Sigmoid colon (tissue), 7 donors: ENCODE data around the gene CSTF1. TPM values are rescaled to one million over a fixed set of nuclear protein-coding genes. Genes with fewer than 3 reads are reported as not detected.
A peak's percentile ranks its signal among the peaks of the same experiment; 100 is the strongest.
"Not testable (repeated sequence)": the region's sequence is repeated elsewhere in the genome, so short reads cannot be mapped to it uniquely, and the experiment has no call there.

Source experiments
- DNase-seq: peaks from one replicate; pipeline ENCODE4 v3.0.0-alpha.2; 2019
- H3K27ac ChIP-seq, 4 donors: fragments of 200-600 bp; sonication (generic); one replicate each; pipeline ENCODE4 v1.5.1; 2016 to 2019; ENCODE audit warnings: mild to moderate bottlenecking in 1 of 4
- H3K27me3 ChIP-seq, 3 donors: fragments of 200-600 bp; sonication (generic); one replicate each; pipeline ENCODE4 v1.5.1; 2019; ENCODE audit warnings: mild to moderate bottlenecking in 1 of 3
- H3K36me3 ChIP-seq, 4 donors: fragments of 200-600 bp; sonication (generic); one replicate each; pipeline ENCODE4 v1.5.1; 2016 to 2019
- H3K4me1 ChIP-seq, 4 donors: fragments of 200-600 bp; sonication (generic); one replicate each; pipeline ENCODE4 v1.5.1; 2017 to 2019
- H3K4me3 ChIP-seq, 4 donors: fragments of 200-600 bp; sonication (generic); one replicate each; pipeline ENCODE4 v1.5.1; 2017 to 2019; ENCODE audit warnings: mild to moderate bottlenecking in 2 of 4, moderate library complexity in 1 of 4
- H3K9me3 ChIP-seq, 4 donors: fragments of 200-600 bp in 3 of 4; sonication (generic) in 3 of 4; one replicate each; pipeline versions ENCODE4 v1.5.1 to v1.6.1; 2013 to 2019
- CTCF ChIP-seq, 4 experiments: fragments of 450-650 bp in 3 of 4; fragments of 200-600 bp in 1 of 4; IDR thresholded peaks; one replicate each; pipeline ENCODE4 v1.5.1; 2016 to 2019; ENCODE audit warnings: antibody characterized with exemption in 4 of 4, mild to moderate bottlenecking in 3 of 4, moderate library complexity in 2 of 4
- EP300 ChIP-seq, 4 donors: sonication (generic); formaldehyde crosslinking; IDR thresholded peaks; one replicate each; pipeline ENCODE4 v1.6.1; 2017; ENCODE audit warnings: antibody characterized with exemption in 4 of 4
- POLR2A ChIP-seq, 2 donors: fragments of 450-650 bp; IDR thresholded peaks; one replicate each; pipeline ENCODE4 v1.6.1; 2016; ENCODE audit warnings: antibody characterized with exemption in 2 of 2, mild to moderate bottlenecking in 2 of 2, moderate library complexity in 2 of 2
- POLR2AphosphoS5 ChIP-seq, 4 donors: sonication (generic); formaldehyde crosslinking; IDR thresholded peaks; one replicate each; pipeline ENCODE4 v1.6.1; 2017; ENCODE audit warnings: antibody characterized with exemption in 4 of 4
- WGBS, 2 donors: extraction: QIAGEN DNeasy Blood & Tissue Kit; methylation state at CpG; one replicate each; pipeline ENCODE4 v1.1.7; 2013; 5-methylcytosine and 5-hydroxymethylcytosine counted together
- intact Hi-C: fragments of 100-400 bp; cut with DNase I; formaldehyde crosslinking; loops from one replicate; pipeline ENCODE4 v1.15.1; 2023
- polyA plus RNA-seq, 3 donors: library from polyadenylated mRNA; stranded (reverse); fragments of 200-250 nt; gene quantifications; one replicate each; pipeline ENCODE4 v1.2.3, GENCODE V29; 2013
- total RNA-seq, 4 donors: library from RNA; depleted of rRNA; stranded (reverse); fragments of >200 nt; gene quantifications; one replicate each; pipeline ENCODE4 v1.1.0, GENCODE V29; 2016
- donor health status: healthy with polysubstance abuse.
- donor health status: Bipolar disorder and iron deficiency.
- donor health status: healthy.

Gene CSTF1
- total and polyA plus RNA-seq, 7 donors = 7.2 to 24.6 (median 14.9) TPM

DNA sequence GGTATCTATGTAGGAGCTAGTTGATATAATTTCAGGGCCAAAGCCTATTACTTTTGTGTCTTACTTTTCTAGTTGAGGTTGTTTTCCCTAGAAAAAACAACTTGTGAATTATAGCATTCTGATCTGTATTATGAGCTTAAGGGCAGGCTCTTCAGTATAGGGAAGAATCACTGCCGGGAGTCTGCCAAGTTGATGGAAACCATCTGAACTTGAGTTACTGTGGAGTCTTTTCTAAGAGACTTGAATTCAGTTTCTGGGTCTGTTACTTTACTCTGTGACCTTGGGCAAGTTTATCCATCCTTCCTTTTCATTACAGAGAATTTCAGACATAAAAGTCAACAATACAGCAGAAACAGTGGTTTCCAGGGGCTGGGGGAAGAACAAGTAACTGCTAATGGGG, 17.5 kb downstream of the CSTF1 start:
- H3K27me3 ChIP-seq = no peaks in the 10 kb centered on the region
- peak overlapping the region in 3 of 4 donors; percentile 27 to 63 (median 48) for H3K27ac ChIP-seq
- H3K4me3 ChIP-seq = no peak overlapping the region
- WGBS, 2 donors = 39 to 80% methylated on average over 1 of the region's 1 CpG
- peaks cover 0 to 42% (median 20%) of the 10 kb centered on the region in 4 donors for H3K36me3 ChIP-seq
- H3K4me1 ChIP-seq = no peaks in the 10 kb centered on the region
- DNase-seq = no peak
- no peaks in the 10 kb centered on the region for H3K9me3 ChIP-seq
- intact Hi-C loops = no loop called here
- TF ChIP-seq CTCF (IDR thresholded peaks at IDR 0.05) (no peak), POLR2A (IDR thresholded peaks at IDR 0.05) (no peak), POLR2AphosphoS5 (IDR thresholded peaks at IDR 0.05) (no peak), EP300 (IDR thresholded peaks at IDR 0.05) (no peak)

- intact Hi-C loops, H3K4me3 ChIP-seq, H3K4me1 ChIP-seq, H3K27me3 ChIP-seq, H3K9me3 ChIP-seq, DNase-seq: not testable (repeated sequence)
- peak overlapping the region; percentile 33 to 63 (median 52) for H3K27ac ChIP-seq
- WGBS, 2 donors = 96 to 97% methylated on average over 7 of the region's 7 CpGs
- peaks cover 0 to 29% (median 17%) of the 10 kb centered on the region in 4 donors for H3K36me3 ChIP-seq
Observed at GRCh38 chr20:56411287-56411686, 18.8 kb downstream of the CSTF1 start.

DNA sequence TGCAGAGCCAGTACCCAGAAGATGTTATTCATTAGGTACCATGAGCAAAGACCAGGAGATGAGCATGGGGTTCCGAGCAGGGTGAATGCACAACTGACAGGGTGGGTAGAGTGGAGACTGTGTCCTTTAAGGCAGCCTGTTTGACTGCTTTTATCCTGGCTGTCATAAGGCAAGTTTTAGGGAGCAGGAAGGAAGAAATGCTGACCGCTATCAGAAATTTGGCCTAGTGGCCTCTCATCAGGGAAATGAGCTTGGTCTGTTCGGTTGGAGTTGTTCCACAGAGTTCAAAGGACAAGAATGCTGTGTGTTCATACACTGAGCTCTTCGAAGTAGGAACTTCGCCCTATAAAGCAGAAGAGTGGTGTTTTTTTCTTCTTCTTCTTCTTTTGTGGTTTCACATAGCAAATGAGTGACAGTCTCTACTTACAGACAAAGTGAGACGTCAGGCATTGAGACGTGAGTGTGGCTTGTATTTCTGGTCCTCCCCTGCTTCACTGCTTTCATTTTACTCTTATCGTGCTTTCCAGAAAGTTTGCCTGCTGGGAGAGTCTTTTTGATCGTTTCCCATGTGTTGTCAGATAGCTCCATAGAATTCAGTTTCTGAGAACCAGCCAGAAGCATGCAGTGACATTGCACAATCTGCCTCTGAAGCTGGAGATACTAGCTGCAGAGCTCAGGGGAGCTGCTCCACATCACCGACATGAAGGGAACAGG, 19.5 kb downstream of the CSTF1 start, which contains the start of gene CASS4:
TSS of gene CASS4 (plus strand) at position 502 of the 714 bp plus-strand sequence. CDS start at position 701, 199 bp downstream.
- intact Hi-C loops = no loop called here
- peak within 1 kb of the TSS; percentile 33 to 63 (median 52) for H3K27ac ChIP-seq
- H3K4me1 ChIP-seq = no peaks in the 10 kb centered on the region
- no peaks in the 10 kb centered on the region for H3K9me3 ChIP-seq
- no peak for DNase-seq
- TF ChIP-seq POLR2A (IDR thresholded peaks at IDR 0.05) (no peak), POLR2AphosphoS5 (IDR thresholded peaks at IDR 0.05) (peak in 3 of 4 donors; percentile 24 to 28 (median 25))
- no peaks in the 10 kb centered on the region for H3K27me3 ChIP-seq
- 28 to 74% methylated on average over 10 of the region's 10 CpGs for WGBS, 2 donors
- peaks cover 0 to 23% (median 10%) of the 10 kb centered on the region in 4 donors for H3K36me3 ChIP-seq
- H3K4me3 ChIP-seq = peak within 1 kb of the TSS in 2 of 4 donors; percentile 12 to 29

GRCh38 chr20:56412473-56412790, 20.0 kb downstream of the CSTF1 start:
- H3K36me3 ChIP-seq = peaks cover 0 to 18% (median 6%) of the 10 kb centered on the region in 4 donors
- WGBS, 2 donors = 85 to 94% methylated on average over 7 of the region's 7 CpGs
- no peak for DNase-seq
- TF ChIP-seq EP300 (IDR thresholded peaks at IDR 0.05) (no peak), POLR2AphosphoS5 (IDR thresholded peaks at IDR 0.05) (no peak), CTCF (IDR thresholded peaks at IDR 0.05) (no peak), POLR2A (IDR thresholded peaks at IDR 0.05) (no peak)
- H3K4me1 ChIP-seq = no peaks in the 10 kb centered on the region
- intact Hi-C loops = no loop called here
- H3K4me3 ChIP-seq = peak overlapping the region in 2 of 4 donors; percentile 12 to 29
- H3K27me3 ChIP-seq = no peaks in the 10 kb centered on the region
- peak overlapping the region; percentile 33 to 63 (median 52) for H3K27ac ChIP-seq
- H3K9me3 ChIP-seq = no peaks in the 10 kb centered on the region

GRCh38 chr20:56412949-56413348, 20.5 kb downstream of the CSTF1 start:
- TF ChIP-seq EP300 (IDR thresholded peaks at IDR 0.05) (no peak), POLR2A (IDR thresholded peaks at IDR 0.05) (no peak), POLR2AphosphoS5 (IDR thresholded peaks at IDR 0.05) (no peak)
- H3K9me3 ChIP-seq = no peaks in the 10 kb centered on the region
- intact Hi-C loops = no loop called here
- no peak for DNase-seq
- no peaks in the 10 kb centered on the region for H3K4me1 ChIP-seq
- WGBS, 2 donors = 91 to 98% methylated on average over 3 of the region's 3 CpGs
- peak overlapping the region in 2 of 4 donors; percentile 12 to 29 for H3K4me3 ChIP-seq
- peaks cover 0 to 12% (median under 1%) of the 10 kb centered on the region in 4 donors for H3K36me3 ChIP-seq
- H3K27me3 ChIP-seq = no peaks in the 10 kb centered on the region
- peak overlapping the region in 3 of 4 donors; percentile 49 to 63 (median 55) for H3K27ac ChIP-seq

GRCh38 chr20:56414842-56415765, 22.7 kb downstream of the CSTF1 start:
- Histone ChIP-seq H3K9me3 (no peaks in the 10 kb centered on the region), H3K4me1 (no peaks in the 10 kb centered on the region), H3K27me3 (no peaks in the 10 kb centered on the region), H3K4me3 (no peak overlapping the region), H3K36me3 (no peaks in the 10 kb centered on the region), H3K27ac (no peak overlapping the region)
- 79 to 83% methylated on average over 12 of the region's 12 CpGs for WGBS, 2 donors
- no peak for DNase-seq
- no peak for TF ChIP-seq POLR2A (IDR thresholded peaks at IDR 0.05)
- TF ChIP-seq POLR2AphosphoS5 (IDR thresholded peaks at IDR 0.05) = no peak
- TF ChIP-seq EP300 (IDR thresholded peaks at IDR 0.05) = no peak
- intact Hi-C loops = no loop called here
